Mesothelial cell of epicardium (in vitro differentiated cells): ENCODE data around the gene ABCA7. TPM values are rescaled to one million over a fixed set of nuclear protein-coding genes. Genes with fewer than 3 reads are reported as not detected.
A peak's percentile ranks its signal among the peaks of the same experiment; 100 is the strongest.
"Not testable (repeated sequence)": the region's sequence is repeated elsewhere in the genome, so short reads cannot be mapped to it uniquely, and the experiment has no call there.

Experiments used
- DNase-seq, 2 experiments: peaks; one replicate each; pipeline ENCODE4 v3.0.0; 2021; ENCODE audit warnings: low spot score in 2 of 2; ENCODE audit not compliant: unreplicated experiment in 2 of 2
- H3K27ac Mint-ChIP-seq: 2 replicates; pipeline ENCODE4 v1.8.0; 2021; ENCODE audit warnings: mixed read lengths
- H3K27me3 Mint-ChIP-seq: 2 replicates; pipeline ENCODE4 v1.8.0; 2021; ENCODE audit warnings: low read depth, mixed read lengths
- H3K36me3 Mint-ChIP-seq: 2 replicates; pipeline ENCODE4 v1.8.0; 2021; ENCODE audit warnings: mixed read lengths
- H3K4me1 Mint-ChIP-seq: 2 replicates; pipeline ENCODE4 v1.8.0; 2021; ENCODE audit warnings: mixed read lengths
- H3K4me3 Mint-ChIP-seq: 2 replicates; pipeline ENCODE4 v1.8.0; 2021; ENCODE audit warnings: mild to moderate bottlenecking, moderate library complexity, mixed read lengths
- H3K9me3 Mint-ChIP-seq: 2 replicates; pipeline ENCODE4 v1.8.0; 2021; ENCODE audit warnings: mixed read lengths
- CTCF ChIP-seq: fragments of 200-600 bp; sonication (generic); IDR thresholded peaks from one replicate; pipeline ENCODE4 v1.5.0; 2021; ENCODE audit warnings: antibody characterized with exemption; ENCODE audit not compliant: unreplicated experiment
- total RNA-seq: library from RNA; stranded (reverse); gene quantifications from 3 replicates; pipeline ENCODE4 v1.2.1, GENCODE V29; 2021

The ABCA7 gene
- total RNA-seq, 1 donor from 2014 or later: 22.5 TPM

GRCh38 chr19:1019980-1020867 lies 19.7 kb upstream of the ABCA7 start:
- Mint-ChIP-seq H3K27me3 (peaks cover 2% of the 10 kb centered on the region), H3K36me3 (no peaks in the 10 kb centered on the region), H3K4me3 (peak overlapping the region; percentile 88), H3K27ac (peak overlapping the region; percentile 92), H3K9me3 (no peaks in the 10 kb centered on the region), H3K4me1 (peaks cover 27% of the 10 kb centered on the region)
- no peak for DNase-seq
- no peak for TF ChIP-seq CTCF

GRCh38 chr19:1020868-1021425 lies 19.0 kb upstream of the ABCA7 start, which contains the start of gene TMEM259:
Gene TMEM259 (minus strand): TSS chr19:1021123. CDS start chr19:1020996, 127 bp downstream.
- TF ChIP-seq CTCF: no peak
- Mint-ChIP-seq H3K4me3 (peak within 1 kb of the TSS; percentile 88), H3K36me3 (no peaks in the 10 kb centered on the region), H3K9me3 (no peaks in the 10 kb centered on the region), H3K27ac (peak within 1 kb of the TSS; percentile 100), H3K27me3 (peaks cover 2% of the 10 kb centered on the region), H3K4me1 (peaks cover 27% of the 10 kb centered on the region)
- DNase-seq: peak; percentile 96 to 98

GRCh38 chr19:1023883-1024188 lies 16.1 kb upstream of the ABCA7 start:
- not testable (repeated sequence) for H3K27ac Mint-ChIP-seq, H3K27me3 Mint-ChIP-seq, H3K9me3 Mint-ChIP-seq, H3K4me3 Mint-ChIP-seq, DNase-seq, H3K36me3 Mint-ChIP-seq
- peaks cover 14% of the 10 kb centered on the region for H3K4me1 Mint-ChIP-seq

- Mint-ChIP-seq H3K4me1 (peaks cover 14% of the 10 kb centered on the region), H3K27ac (peak overlapping the region; percentile 86)
- H3K36me3 Mint-ChIP-seq, H3K9me3 Mint-ChIP-seq, H3K4me3 Mint-ChIP-seq, H3K27me3 Mint-ChIP-seq, DNase-seq: not testable (repeated sequence)
Measured at GRCh38 chr19:1025080-1025479, 14.8 kb upstream of the ABCA7 start.

- DNase-seq: peak; percentile 80 to 87
- Mint-ChIP-seq H3K4me3 (peak within 1 kb of the TSS; percentile 96), H3K27ac (peak within 1 kb of the TSS; percentile 98), H3K36me3 (peaks cover 6% of the 10 kb centered on the region), H3K4me1 (peaks cover 21% of the 10 kb centered on the region), H3K9me3 (no peaks in the 10 kb centered on the region), H3K27me3 (peaks cover 1% of the 10 kb centered on the region)
- TF ChIP-seq CTCF: no peak
Measured at GRCh38 chr19:1025960-1026782, 13.7 kb upstream of the ABCA7 start, which contains the start of gene CNN2. Gene CNN2 (plus strand): TSS chr19:1026608. CDS start chr19:1026662, 54 bp downstream.

GRCh38 chr19:1026783-1027649 lies 12.9 kb upstream of the ABCA7 start:
- H3K27ac Mint-ChIP-seq: peak overlapping the region; percentile 98
- peaks cover 6% of the 10 kb centered on the region for H3K36me3 Mint-ChIP-seq
- peak overlapping the region; percentile 96 for H3K4me3 Mint-ChIP-seq
- no peaks in the 10 kb centered on the region for H3K9me3 Mint-ChIP-seq
- peaks cover 21% of the 10 kb centered on the region for H3K4me1 Mint-ChIP-seq
- H3K27me3 Mint-ChIP-seq: no peaks in the 10 kb centered on the region
- DNase-seq: no peak
- no peak for TF ChIP-seq CTCF
